HG02571 (cell line): ENCODE data around the gene SCYGR1.
"Not testable (repeated sequence)": the region's sequence is repeated elsewhere in the genome, so short reads cannot be mapped to it uniquely, and the experiment has no call there.

ENCODE experiments used
- ATAC-seq: cut with Tn5 transposase; IDR thresholded peaks from one replicate; pipeline ENCODE4 v1.9.1; 2021; ENCODE audit warnings: mild to moderate bottlenecking, moderate library complexity; ENCODE audit not compliant: unreplicated experiment

The SCYGR1 gene

DNA sequence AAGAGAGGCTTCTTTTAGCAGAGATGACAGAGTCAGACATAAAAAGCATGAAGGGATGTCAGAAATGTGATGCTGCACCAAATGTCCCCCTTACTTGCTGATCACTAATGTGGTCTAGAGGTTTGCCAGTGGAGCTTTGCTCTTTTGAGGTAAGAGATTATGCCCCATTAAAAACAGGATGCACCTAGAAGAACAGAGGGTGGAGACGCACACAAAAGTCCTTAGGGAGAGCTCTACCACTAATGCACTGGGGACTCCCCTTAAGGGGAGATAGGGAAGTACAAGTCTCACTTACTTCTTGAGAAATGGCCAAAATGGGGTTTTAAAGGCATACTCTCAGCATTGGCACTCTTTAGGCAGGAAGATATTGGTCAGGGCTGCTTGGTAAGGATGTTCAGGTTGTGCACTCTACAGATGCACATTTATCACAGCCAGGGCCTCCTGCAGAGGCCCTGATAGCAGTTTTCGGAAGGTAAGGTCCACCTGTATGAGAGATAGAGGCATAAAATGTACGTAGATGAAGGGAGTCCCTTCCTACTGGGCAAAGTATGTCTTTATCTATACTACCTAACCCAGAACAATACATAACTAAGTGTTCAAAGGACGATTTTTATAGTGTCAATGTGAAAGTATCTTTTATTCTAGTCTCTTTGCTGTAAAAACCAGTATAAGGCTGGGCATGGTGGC is 17.0 kb upstream of the SCYGR1 start:
- ATAC-seq: no peak

DNA sequence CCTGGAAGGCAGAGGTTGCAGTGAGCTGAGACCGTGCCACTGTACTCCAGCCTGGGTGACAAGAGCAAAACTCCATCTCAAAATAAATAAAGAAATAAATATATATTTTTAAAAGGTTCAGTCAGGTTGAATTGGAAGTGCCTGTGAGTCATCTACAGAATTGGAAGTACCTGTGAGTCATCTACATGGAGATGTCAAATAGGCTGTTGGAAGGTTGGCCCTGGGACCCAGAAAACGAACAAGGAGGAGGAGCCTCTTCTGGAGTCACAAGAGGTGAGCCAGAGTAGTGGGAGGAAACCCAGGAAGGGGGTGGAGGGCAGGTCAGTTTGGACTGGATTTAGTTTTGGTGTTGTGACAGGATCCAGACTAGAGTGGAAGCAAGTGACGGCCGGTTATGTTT is 15.2 kb upstream of the SCYGR1 start:
- ATAC-seq: no peak

DNA sequence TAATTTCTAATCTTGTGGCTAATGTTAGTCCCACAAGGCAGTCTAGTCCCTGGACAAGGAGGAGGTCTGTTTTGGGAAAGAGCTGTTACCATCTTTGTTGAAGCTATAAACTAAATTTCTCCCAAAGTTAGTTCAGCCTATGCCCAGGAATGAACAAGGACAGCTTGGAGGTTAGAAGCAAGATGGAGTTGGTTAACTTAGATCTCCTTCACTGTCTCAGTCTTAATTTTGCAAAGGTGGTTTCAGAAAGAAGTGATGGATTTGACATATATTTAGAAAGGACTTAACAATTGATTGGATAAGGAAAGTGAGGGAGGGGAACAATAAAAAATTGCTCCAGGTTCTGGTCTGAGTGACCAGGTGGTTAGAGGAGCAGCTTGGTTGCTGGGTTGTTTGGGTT is 14.6 kb upstream of the SCYGR1 start:
- ATAC-seq: no peak

DNA sequence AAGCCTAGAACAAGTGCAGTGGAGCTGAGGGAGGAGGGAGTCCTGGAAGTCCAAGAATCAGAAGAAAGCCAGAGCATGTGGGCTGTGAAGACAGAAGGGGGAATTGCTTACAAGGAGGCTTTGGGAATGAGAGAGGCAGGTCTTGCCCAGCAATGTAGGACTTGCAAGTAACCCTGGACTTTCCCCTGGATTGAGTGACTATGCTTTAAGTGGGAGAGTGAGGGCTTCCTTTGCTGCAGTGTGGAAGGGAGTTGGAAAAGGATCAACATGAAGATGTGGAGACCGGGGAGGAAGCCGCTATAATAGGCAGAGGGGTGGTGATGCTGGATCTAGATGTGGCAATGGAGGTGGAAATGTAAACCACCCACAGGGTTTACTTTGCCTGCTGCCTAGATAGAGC is 13.8 kb upstream of the SCYGR1 start:
- no peak for ATAC-seq

DNA sequence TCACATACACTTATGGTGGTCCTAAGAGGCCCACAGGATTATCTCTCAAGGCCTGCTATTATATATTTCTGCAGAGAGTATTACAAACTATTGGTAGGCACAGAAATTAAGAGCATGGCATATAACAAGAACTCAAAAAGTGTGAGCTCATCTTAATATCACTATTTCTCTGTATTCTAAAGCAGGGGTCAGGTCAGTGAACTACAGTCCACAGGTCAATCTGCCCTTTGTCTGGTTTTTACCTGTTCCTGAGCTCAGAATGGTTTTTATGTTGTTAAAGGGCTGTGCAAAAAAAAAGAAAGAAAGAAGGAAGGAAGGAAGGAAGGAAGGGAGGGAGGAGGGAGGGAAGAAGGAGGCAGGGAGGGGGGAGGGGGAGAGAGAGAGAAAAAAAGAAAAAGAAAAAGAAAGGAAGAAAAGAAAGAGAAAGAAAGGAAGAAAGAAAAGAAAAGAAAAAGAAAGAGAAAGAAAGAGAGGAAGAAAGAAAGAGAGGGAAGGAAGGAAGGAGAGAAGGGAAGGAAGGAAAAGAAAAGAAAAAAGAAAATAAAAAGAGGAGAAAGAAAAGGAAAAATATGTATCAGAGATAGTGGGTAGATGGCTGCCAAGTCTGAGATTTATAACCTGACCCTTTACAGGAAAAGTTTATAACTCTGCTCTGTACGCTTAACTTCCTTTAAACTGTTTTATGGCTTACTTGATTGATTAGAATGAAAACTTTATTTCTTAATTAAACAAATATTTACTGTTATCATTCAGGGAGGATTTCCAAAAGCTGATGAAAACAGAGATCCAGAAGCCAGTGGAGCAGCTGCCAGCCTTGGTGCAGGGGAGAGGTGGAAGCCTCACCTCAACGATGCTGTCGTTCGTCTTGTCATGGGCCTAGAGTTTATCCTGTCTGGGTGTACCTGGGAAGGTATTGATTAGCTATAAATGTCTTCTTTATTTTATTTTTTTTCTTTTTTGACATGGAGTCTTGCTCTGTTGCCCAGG is 11.2 kb upstream of the SCYGR1 start:
- ATAC-seq: no peak

DNA sequence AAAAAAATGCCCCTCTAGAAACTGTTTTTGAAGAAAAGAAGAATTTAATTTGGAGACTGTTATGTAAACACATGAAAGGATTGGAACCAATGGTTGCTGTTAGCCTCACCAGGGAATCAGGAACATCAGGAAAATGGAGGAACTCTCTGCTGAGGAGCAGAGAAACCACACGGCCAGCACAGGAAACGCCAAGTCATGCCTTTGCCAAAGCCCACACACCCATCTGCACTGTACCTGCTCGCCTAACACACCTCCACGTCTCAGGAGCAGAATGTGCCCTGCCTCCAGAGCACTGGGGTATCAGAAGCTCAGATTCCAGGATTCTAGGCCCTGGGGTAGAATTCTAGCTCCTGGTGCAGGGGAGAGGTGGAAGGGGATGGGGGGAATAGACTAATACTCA is 9.8 kb upstream of the SCYGR1 start:
- no peak for ATAC-seq

DNA sequence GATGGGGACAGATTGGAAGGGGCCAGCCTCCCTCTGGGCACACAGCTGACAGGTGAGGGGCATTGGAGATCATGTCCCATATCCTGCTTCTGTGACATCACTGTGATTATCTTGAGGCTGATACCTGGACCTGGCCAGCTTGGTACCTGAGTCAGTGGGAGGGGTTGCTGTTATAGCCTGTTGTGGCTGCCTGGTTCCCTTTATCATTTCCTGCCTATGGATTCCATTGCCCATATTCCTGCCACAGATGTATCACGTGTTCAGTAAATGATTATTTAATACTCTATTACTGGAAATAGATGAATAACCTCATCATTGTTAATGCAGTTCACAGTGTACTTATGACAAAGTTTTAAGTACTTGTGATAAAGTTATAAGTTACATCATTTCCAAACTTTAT is 7.8 kb upstream of the SCYGR1 start:
- ATAC-seq: no peak

DNA sequence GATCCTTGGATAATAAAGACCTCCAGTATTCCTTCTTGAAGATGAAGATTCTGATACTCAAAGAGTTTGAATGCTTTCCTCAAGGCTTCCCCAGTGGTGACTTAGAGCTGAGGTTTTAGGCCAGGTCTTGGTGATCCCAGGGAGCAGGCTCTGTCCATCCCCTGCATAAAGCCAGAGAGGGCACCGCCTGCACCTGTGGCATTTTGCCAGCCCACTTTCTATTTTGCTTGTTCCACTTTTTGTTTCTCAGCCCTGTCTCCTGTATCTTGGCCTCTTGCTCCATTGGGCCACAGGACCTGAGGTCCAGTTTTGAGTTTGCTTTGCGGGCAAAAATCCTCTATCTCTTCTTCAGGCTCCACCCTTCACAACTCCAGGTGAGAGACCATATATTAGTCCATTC is 6.7 kb upstream of the SCYGR1 start:
- no peak for ATAC-seq

DNA sequence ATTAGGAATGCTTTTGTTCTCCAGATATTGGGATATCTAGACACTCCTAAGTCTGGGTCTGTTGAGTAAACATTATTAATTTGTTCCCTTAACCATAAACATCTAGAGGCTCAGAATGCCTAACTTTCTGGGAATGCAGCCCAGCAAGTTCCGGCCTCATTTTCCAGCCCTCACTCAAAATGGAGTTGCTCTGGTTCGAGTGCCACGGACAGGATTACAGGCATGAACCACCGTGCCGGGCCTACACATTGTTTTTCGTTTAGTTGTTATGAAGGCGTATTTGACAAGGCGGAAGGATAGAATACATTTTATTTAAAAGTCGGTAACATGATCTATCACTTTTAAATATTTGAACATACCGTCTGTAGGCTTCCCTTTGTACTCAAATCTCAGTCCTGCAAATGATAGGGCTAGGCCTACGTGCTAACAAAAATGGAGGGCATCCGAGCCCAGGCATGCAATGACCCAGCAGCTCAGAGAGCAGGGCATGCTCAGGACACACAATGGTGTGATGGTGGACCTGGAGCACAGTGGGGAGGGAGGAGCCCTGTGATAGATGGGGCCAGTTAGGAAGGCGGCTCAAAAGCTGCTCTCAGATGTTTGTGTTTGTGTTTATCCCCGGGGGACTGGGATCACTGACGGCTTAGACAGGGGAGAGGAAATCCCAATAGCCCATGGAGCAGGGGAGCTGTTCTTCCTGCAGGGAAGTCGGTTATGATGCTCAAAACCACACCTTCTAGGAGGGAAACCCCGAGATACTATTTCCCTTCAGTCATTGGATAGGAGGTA is 2.9 kb upstream of the SCYGR1 start:
- ATAC-seq: no peak

DNA sequence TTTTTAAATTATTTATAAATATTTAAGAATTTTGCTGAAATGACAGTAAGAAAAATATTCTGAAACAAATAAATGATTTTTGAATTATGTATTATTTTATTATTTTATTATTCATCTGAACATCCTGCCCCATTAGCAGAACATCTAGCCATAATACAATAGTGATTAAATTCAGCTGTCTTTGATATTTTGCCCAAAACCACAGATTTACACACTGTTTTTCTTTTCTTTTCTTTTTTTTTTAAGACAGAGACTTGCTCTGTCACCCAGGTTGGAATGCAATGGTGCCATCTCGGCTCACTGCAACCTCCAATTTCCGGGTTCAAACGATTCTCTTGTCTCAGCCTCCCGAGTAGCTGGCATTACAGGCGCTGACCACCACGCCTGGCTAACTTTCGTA is 1.9 kb upstream of the SCYGR1 start:
- ATAC-seq: no peak

DNA sequence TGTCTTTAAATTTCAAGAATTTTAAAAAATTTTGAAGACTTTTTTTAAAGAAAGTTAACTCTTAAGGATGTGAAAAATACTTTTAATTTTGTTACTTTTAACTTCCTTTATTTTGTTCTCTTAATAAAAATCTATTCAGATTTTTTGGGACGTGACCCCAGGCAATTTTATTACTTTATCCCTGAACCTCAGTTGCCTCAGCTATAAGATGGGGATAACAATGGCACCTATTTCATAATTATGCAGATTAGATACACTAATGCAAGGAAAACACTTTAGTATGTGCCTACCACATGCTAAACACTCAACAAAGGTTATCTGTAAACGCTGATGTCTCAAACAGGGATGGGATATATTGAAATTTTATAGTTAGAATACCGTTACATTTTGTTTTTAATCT is 1.5 kb upstream of the SCYGR1 start:
- no peak for ATAC-seq

DNA sequence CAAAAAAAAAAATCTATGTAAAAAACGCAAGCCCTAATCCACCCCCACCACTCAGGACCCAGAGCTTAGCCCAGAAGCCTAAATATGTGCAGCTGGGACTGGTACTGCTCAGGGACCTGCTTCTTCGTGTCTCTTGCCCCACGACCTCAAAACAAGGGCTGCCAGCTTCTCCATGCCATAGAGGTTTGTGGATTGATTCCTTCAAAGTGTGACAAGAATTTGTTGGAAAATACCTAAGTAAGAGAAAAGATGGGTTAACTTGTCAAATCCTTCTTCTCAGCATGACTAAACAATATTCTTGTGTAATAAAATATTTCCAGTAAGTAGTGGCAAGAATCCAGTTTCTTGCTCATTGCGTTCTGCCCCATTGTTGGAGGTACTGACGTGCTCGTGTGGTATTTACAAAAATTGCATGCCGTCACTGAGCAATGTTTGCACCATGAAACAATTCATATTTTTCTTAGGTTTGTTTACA is 825 bp upstream of the SCYGR1 start:
- ATAC-seq: no peak

DNA sequence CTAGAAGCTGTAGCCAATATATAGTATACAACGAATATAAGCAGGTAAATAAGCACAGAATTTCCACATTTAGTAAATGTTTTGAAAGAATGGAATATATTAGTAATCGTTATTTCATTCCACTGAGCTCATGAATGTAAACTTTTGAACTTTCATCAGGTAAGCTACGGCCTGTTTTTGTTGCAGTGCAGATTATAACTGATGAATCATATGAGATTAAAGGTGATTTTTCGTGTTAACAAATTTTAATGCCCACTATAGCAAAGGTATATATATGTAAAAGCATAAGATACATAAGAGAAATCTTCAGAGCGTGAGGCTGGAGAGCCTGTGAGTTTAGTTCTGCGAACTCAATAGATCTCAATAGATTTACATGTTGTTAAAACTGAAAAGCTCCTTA is 1.1 kb downstream of the SCYGR1 start:
- no peak for ATAC-seq

DNA sequence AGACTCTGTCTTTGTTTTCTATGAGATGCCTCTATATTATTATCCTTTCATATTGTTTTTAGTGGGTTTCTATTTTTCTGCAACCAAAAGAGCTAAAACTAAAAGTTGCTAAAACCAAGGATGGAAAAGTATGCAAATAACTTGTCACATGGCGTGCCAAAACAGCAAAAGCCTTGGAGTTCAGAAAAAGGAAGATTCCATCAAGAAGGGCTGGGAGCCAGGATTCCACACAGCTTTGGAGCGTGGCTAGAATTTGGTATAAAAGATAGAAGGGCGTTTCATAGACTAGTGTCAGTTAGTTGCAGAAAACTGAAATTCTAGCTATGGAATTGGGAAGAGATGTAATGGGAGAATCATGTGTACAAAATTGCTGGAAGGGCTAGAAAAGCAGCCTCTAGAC is 4.1 kb downstream of the SCYGR1 start:
- ATAC-seq: no peak

DNA sequence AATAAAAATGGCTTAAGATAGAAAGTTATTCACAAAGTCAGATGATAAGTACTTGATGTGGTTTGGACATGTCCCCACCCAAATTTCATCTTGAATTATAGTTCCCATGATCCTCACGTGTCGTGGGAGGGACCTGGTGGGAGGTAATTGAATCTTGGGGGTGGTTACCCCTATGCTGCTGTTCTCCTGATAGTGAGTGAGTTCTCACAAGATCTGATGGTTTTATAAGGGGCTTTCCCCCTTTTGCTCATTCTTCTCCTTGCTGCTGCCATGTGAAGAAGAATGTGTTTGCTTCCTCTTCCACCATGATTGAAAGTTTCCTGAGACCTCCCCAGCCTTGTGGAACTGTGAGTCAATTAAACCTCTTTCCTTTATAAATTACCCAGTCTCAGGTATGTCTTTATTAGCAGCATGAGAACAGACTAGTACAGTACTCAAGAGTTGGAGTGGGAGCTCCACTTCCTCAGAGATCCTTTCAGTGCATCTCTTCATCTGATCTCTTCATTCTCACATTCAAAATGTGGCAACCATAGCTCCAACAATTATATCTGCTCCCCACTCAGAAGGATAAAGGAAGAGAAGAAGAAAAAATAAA is 5.4 kb downstream of the SCYGR1 start:
- ATAC-seq: not testable (repeated sequence)

DNA sequence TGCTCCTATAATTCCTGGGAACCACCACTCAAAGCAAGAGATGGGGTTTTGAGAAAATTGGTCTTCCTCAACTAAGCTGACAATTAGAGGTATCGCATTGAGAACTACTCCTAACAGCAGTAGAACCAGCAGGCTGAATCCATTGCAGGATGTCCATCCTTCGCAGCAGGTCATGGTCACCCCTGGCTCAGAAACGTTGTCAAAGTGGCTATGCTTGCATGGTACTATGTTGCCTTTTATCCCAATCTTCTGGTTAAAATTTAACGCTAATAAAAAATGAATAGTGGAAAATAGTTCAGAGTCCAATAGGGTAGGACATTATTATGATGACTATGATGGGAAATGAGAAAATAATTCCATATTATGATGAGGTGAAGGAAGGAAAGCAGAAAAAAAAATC is 8.7 kb downstream of the SCYGR1 start, which contains the start of gene TM4SF20:
TM4SF20 (minus strand) TSS at position 212 of the 400 bp plus-strand sequence; CDS start at position 174, 38 bp downstream.
- no peak for ATAC-seq

DNA sequence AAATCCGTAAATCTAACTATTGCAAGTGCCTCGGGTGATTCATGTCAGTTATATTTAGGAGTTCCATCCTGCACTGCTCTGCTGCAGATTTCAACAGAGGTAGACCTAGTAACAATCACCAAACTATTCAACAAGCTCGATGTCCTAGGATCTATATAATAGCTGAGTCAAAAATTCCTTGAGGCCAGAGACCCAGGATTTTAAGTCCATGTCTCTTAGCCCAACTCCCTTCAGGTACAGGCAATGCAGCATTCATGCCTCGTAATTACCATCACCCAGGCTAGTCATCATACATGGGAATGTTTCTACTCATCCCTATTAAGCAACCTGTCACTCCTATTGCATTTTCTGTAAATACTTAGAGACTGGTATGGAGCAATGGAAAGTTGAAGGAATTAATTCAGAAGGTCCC is 9.4 kb downstream of the SCYGR1 start:
- ATAC-seq: no peak

DNA sequence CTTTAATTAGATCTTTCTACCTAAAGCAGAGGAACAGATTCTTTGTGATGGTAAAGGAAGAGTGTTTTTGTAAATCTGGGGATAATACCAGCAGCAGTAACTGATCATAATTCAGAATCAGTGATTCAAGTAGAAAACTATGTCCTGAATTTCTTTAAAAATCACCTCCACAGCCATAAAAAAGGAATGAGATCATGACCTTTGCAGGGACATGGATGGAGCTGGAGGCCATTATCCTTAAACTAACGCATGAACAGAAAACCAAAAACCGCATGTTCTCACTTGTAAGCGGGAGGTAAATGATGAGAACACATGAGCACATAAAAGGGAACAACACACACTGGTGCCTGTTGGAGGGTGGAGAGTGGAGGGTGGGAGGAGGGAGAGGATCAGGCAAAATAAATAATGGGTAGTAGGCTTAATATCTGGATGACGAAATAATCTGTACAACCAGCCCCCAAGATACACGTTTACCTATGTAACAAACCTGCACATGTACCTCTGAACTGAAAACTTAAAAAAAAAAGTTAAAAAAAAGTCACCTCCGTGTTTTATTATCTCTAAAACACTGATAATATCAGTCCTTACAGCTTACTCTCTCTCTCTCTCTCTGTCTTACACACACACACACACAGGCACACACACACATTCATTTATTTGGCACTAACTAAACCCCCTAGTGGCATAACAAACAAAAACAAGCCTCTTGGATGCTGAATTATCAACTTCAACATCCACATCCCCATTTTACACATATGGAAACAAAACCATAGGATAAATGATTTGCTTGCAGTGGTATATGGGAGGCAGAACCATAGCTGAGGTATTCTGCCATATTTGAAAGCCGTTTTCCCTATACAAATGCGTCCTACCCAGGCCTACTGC is 10.0 kb downstream of the SCYGR1 start:
- ATAC-seq: no peak

DNA sequence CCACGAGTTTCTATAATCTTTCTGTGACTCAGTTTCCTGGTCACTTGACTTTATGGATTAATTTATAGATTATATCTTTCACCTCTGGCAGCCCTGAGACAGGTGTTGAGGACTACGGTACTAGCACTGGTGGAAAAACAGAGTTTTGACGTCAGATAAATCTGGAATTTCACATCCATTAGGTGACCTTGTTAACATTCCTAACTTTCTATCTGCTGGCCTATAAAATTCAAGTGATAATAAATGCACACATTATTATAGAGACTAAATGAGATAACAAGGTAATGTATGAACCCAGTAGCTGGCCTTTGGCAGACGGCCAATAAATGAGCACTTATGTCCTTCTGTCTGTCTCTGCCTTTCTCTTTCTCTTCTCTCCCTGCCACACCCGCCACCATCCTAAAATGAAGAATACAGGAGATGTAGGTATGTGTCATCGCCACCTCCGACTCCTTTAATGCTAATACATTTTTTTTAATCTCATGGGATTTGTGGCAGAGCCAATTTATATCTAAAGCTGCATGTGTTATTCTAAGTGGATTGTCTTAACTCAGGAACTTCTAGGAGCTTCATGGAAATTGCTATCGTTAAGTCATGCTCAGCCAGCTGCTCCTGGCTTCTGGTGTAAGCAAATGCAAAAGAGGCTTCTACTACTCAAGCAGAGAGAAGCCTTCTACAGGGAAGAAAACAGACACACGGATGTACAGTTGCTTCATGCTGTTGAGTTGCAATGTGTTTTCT is 10.9 kb downstream of the SCYGR1 start:
- no peak for ATAC-seq
